HL-60/S4 treated with retinoic acid at 250 ng/mL for 4 days and 3 days (cell line): ENCODE measurements around the gene GABRB1.

Experiments
- in situ Hi-C: fragments of 300-500 bp; cut with MboI; formaldehyde crosslinking; loops from 2 replicates; pipeline ENCODE4 v1.7.0; 2022; ENCODE audit warnings: low sequenced_read_pairs

GABRB1 gene

GRCh38 chr4:47462799-47463234 lies 431.4 kb downstream of the GABRB1 start:
- in situ Hi-C loops: no loop called here

- in situ Hi-C loops: no loop called here
Observed at GRCh38 chr4:47463235-47463956, 432.0 kb downstream of the GABRB1 start, which contains the start of gene COMMD8. TSS of gene COMMD8 (minus strand) at chr4:47463702. CDS start at chr4:47463651, 51 bp downstream.

- in situ Hi-C loops: no loop called here
Observed at GRCh38 chr4:47465004-47465403, 433.6 kb downstream of the GABRB1 start.

- in situ Hi-C loops: no loop called here
Observed at GRCh38 chr4:47466056-47466785, 434.9 kb downstream of the GABRB1 start.

GRCh38 chr4:47468706-47469365 lies 437.5 kb downstream of the GABRB1 start:
- in situ Hi-C loops: no loop called here

GRCh38 chr4:47469951-47470350 lies 438.6 kb downstream of the GABRB1 start:
- in situ Hi-C loops: no loop called here

GRCh38 chr4:47471064-47471463 lies 439.7 kb downstream of the GABRB1 start:
- in situ Hi-C loops: no loop called here

GRCh38 chr4:47471591-47471990 lies 440.2 kb downstream of the GABRB1 start:
- in situ Hi-C loops: no loop called here

GRCh38 chr4:47473141-47473750 lies 441.9 kb downstream of the GABRB1 start:
- in situ Hi-C loops: no loop called here

- in situ Hi-C loops: no loop called here
Observed at GRCh38 chr4:47474799-47475198, 443.4 kb downstream of the GABRB1 start.

- in situ Hi-C loops: no loop called here
Observed at GRCh38 chr4:47475411-47475810, 444.0 kb downstream of the GABRB1 start.
